Measurements from ENCODE around the gene PADI2.

DNA sequence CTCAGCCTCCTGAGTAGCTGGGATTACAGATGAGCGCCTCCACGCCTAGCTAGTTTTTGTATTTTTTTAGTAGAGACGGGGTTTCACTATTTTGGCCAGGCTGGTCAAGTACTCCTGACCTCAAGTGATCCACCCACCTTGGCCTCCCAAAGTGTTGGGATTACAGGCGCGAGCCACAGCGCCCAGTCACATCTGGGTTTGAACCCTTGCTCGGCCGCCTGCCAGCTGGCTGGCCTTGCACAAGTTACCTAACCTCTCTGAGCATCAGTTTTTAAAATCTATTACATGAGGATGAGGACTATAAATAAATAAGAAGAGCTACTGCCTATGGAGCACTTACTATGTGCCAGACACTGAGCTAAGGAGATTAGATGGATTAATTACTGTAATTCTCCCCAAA is 17.7 kb upstream of the PADI2 start:
- TF ChIP-seq EZH2 (IDR thresholded peaks at IDR 0.05) (no peak), POLR2AphosphoS5 (IDR thresholded peaks at IDR 0.05; ENCODE audit: borderline replicate concordance, low read depth, low read length) (no peak), FOXP2 (optimal IDR thresholded peaks at IDR 0.05; ENCODE audit: control extremely low read depth, extremely low read length, insufficient read depth) (no peak)
